GM18517 (cell line): ENCODE measurements around the gene DNAL1.
A peak's percentile ranks its signal among the peaks of the same experiment; 100 is the strongest.
"Not testable (repeated sequence)": the region's sequence is repeated elsewhere in the genome, so short reads cannot be mapped to it uniquely, and the experiment has no call there.

Experiments used
- ATAC-seq: cut with Tn5 transposase; IDR thresholded peaks from one replicate; pipeline ENCODE4 v1.9.1; 2021; ENCODE audit warnings: mild to moderate bottlenecking, moderate library complexity; ENCODE audit not compliant: unreplicated experiment

DNAL1 gene

GRCh38 chr14:73644531-73645247 is at the start of gene DNAL1:
TSS of gene DNAL1 (plus strand) at chr14:73644986. CDS start at chr14:73645040, 54 bp downstream.
- peak; percentile 87 for ATAC-seq

GRCh38 chr14:73599499-73599898 is 45.3 kb upstream of the DNAL1 start:
- ATAC-seq, result no peak

- ATAC-seq, result no peak
These were observed 41.8 kb upstream of the DNAL1 start for GRCh38 chr14:73602994-73603393.

- no peak for ATAC-seq
These were observed 38.5 kb upstream of the DNAL1 start for GRCh38 chr14:73606271-73606670.

- ATAC-seq, result no peak
These were observed 37.5 kb upstream of the DNAL1 start for GRCh38 chr14:73607241-73607640.

- no peak for ATAC-seq
These were observed 34.1 kb upstream of the DNAL1 start for GRCh38 chr14:73610687-73611086.

- ATAC-seq, result peak; percentile 64
These were observed 32.3 kb upstream of the DNAL1 start, which contains the start of gene ACOT6 for GRCh38 chr14:73612339-73613045. TSS of gene ACOT6 (plus strand) at chr14:73612517. CDS start at chr14:73612572, 55 bp downstream.

- ATAC-seq, result no peak
These were observed 31.8 kb upstream of the DNAL1 start for GRCh38 chr14:73613046-73613383.

GRCh38 chr14:73613419-73613963 is 31.3 kb upstream of the DNAL1 start:
- ATAC-seq, result no peak

- no peak for ATAC-seq
These were observed 28.0 kb upstream of the DNAL1 start for GRCh38 chr14:73616831-73617230.

- no peak for ATAC-seq
These were observed 25.3 kb upstream of the DNAL1 start for GRCh38 chr14:73619524-73619923.

GRCh38 chr14:73620268-73620667 is 24.5 kb upstream of the DNAL1 start:
- no peak for ATAC-seq

- ATAC-seq, result no peak
These were observed 21.2 kb upstream of the DNAL1 start for GRCh38 chr14:73623504-73624054.

GRCh38 chr14:73625706-73626105 is 19.1 kb upstream of the DNAL1 start:
- ATAC-seq, result no peak

- ATAC-seq, result no peak
These were observed 17.6 kb upstream of the DNAL1 start for GRCh38 chr14:73627151-73627558.

GRCh38 chr14:73630009-73630780 is 14.6 kb upstream of the DNAL1 start:
- no peak for ATAC-seq

- peak; percentile 65 for ATAC-seq
These were observed 11.4 kb upstream of the DNAL1 start for GRCh38 chr14:73633116-73634010.

GRCh38 chr14:73634011-73634833 is 10.6 kb upstream of the DNAL1 start:
- peak; percentile 11 for ATAC-seq

GRCh38 chr14:73636355-73636754 is 8.4 kb upstream of the DNAL1 start:
- not testable (repeated sequence) for ATAC-seq
